ENCODE results near the gene CSN2.

DNA sequence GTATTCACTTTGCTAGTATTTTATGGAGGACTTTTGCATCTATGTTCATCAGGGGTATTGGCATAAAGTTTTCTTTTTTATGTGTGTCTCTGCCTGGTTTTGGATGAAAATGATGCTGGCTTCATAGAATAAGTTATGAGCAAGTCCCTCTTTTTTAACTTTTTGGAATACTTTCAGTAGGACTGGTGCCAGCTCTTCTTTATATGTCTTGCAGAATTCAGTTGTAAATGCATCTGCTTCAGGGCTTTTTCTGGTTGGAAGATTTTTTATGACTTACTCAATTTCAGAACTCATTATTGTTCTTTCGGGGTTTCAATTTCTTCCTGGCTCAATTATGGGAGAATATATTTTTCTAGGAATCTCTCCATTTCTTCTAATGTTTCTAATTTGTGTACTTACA lies 9.1 kb upstream of the CSN2 start:
- TF ChIP-seq POLR2AphosphoS5 (IDR thresholded peaks at IDR 0.05; ENCODE audit: borderline replicate concordance, low read depth, low read length) (no peak), EZH2 (IDR thresholded peaks at IDR 0.05) (no peak)
